CD4-positive, alpha-beta memory T cell (primary cell): ENCODE measurements around the gene CRBN. TPM values are rescaled to one million over a fixed set of nuclear protein-coding genes. Genes with fewer than 3 reads are reported as not detected.
A peak's percentile ranks its signal among the peaks of the same experiment; 100 is the strongest.

Experiments
- CTCF ChIA-PET: fragments of 350-600 bp; sonication (Branson Sonifier 250); formaldehyde crosslinking; loops from one replicate; lab custom pipeline; 2021; ENCODE audit warnings: inconsistent platforms; ENCODE audit not compliant: partially characterized antibody; lab: Charles Lee
- POLR2A ChIA-PET: fragments of 350-600 bp; sonication (Branson Sonifier 250); formaldehyde crosslinking; loops from one replicate; lab custom pipeline; 2021; ENCODE audit not compliant: partially characterized antibody; lab: Charles Lee
- DNase-seq, 5 donors: peaks; one replicate each; pipeline versions ENCODE4 v3.0.0 to v3.0.0-alpha.2; 2020 to 2022; ENCODE audit warnings: mixed read lengths in 1 of 5
- H3K27ac ChIP-seq: one replicate; pipeline ENCODE4 v1.7.0; 2013; ENCODE audit warnings: low read depth, low read length
- H3K27me3 ChIP-seq: 2 replicates; pipeline ENCODE4 v1.7.0; 2013; ENCODE audit warnings: mild to moderate bottlenecking, low read length, moderate library complexity; ENCODE audit not compliant: insufficient read depth
- H3K36me3 ChIP-seq: 2 replicates; pipeline ENCODE4 v1.7.0; 2013; ENCODE audit warnings: mild to moderate bottlenecking, low read length, moderate library complexity; ENCODE audit not compliant: insufficient read depth
- H3K4me1 ChIP-seq: 2 replicates; pipeline ENCODE4 v1.7.0; 2013; ENCODE audit warnings: mild to moderate bottlenecking, low read length, moderate library complexity; ENCODE audit not compliant: insufficient read depth
- H3K4me3 ChIP-seq, 2 donors: one replicate each; pipeline ENCODE4 v1.7.0; 2013; ENCODE audit warnings: low read length in 2 of 2, mild to moderate bottlenecking in 1 of 2
- H3K9me3 ChIP-seq, 2 donors: one replicate each; pipeline ENCODE4 v1.7.0; 2013; ENCODE audit warnings: low read length in 2 of 2, control low read depth in 1 of 2; ENCODE audit not compliant: control insufficient read depth in 1 of 2
- H3K27ac Mint-ChIP-seq, 7 donors: one replicate each; pipeline ENCODE4 v1.8.0; 2020 to 2021; ENCODE audit warnings: mixed read lengths in 7 of 7, mild to moderate bottlenecking in 6 of 7, inconsistent platforms in 3 of 7, moderate library complexity in 3 of 7
- H3K27me3 Mint-ChIP-seq, 2 donors: one replicate each; pipeline ENCODE4 v1.8.0; 2020 to 2021; ENCODE audit warnings: mixed read lengths in 2 of 2
- H3K36me3 Mint-ChIP-seq, 2 donors: one replicate each; pipeline ENCODE4 v1.8.0; 2020 to 2021; ENCODE audit warnings: mixed read lengths in 2 of 2, inconsistent platforms in 1 of 2, mild to moderate bottlenecking in 1 of 2
- H3K4me1 Mint-ChIP-seq, 4 donors: one replicate each; pipeline ENCODE4 v1.8.0; 2020 to 2021; ENCODE audit warnings: mixed read lengths in 4 of 4, mild to moderate bottlenecking in 1 of 4
- H3K4me3 Mint-ChIP-seq, 8 donors: one replicate each; pipeline ENCODE4 v1.8.0; 2020 to 2021; ENCODE audit warnings: mixed read lengths in 8 of 8, mild to moderate bottlenecking in 7 of 8, moderate library complexity in 6 of 8, inconsistent platforms in 3 of 8
- H3K9me3 Mint-ChIP-seq, 8 donors: one replicate each; pipeline ENCODE4 v1.8.0; 2020 to 2021; ENCODE audit warnings: mixed read lengths in 8 of 8, mild to moderate bottlenecking in 5 of 8, inconsistent platforms in 3 of 8, moderate library complexity in 1 of 8
- intact Hi-C: fragments of 100-400 bp; cut with micrococcal nuclease; formaldehyde crosslinking; loops from one replicate; pipeline ENCODE4 v1.15.1; 2023
- polyA plus RNA-seq, 2 donors: library from polyadenylated mRNA; unstranded; fragments of 300-500 nt; fragmentation: Illumina TruSeq; gene quantifications; one replicate each; pipeline ENCODE4 v1.2.3, GENCODE V29; 2021
- total RNA-seq, 2 experiments: library from RNA; stranded (reverse); gene quantifications; one replicate each; pipeline ENCODE4 v1.2.3, GENCODE V29; 2021

CRBN gene
- total and polyA plus RNA-seq, 4 experiments from 2014 or later: 150 to 235 (median 178) TPM

- no peak for DNase-seq
- Mint-ChIP-seq H3K36me3 (peaks cover 0 to 3% of the 10 kb centered on the region in 2 donors), H3K4me1 (peaks cover 16 to 32% (median 26%) of the 10 kb centered on the region in 4 donors), H3K4me3 (peak overlapping the region in 4 of 8 donors; percentile 31 to 68 (median 48)), H3K27me3 (peaks cover 0 to 8% of the 10 kb centered on the region in 2 donors), H3K27ac (no peak overlapping the region), H3K9me3 (peaks cover 0 to 3% (median 0%) of the 10 kb centered on the region in 8 donors)
- CTCF ChIA-PET: no interaction called here
- Histone ChIP-seq H3K4me3 (no peak overlapping the region), H3K27ac (no peak overlapping the region), H3K27me3 (no peaks in the 10 kb centered on the region), H3K4me1 (peaks cover 14% of the 10 kb centered on the region), H3K36me3 (no peaks in the 10 kb centered on the region), H3K9me3 (no peaks in the 10 kb centered on the region)
- intact Hi-C loops: no loop called here
- POLR2A ChIA-PET: no interaction called here
These were observed 71.6 kb downstream of the CRBN start for GRCh38 chr3:3107858-3108257.

GRCh38 chr3:3107181-3107580, 72.3 kb downstream of the CRBN start:
- peaks cover 0 to 3% of the 10 kb centered on the region in 2 donors for H3K36me3 Mint-ChIP-seq
- Histone ChIP-seq H3K36me3 (no peaks in the 10 kb centered on the region), H3K4me3 (no peak overlapping the region), H3K4me1 (peaks cover 14% of the 10 kb centered on the region), H3K27me3 (no peaks in the 10 kb centered on the region), H3K9me3 (no peaks in the 10 kb centered on the region), H3K27ac (no peak overlapping the region)
- DNase-seq: no peak
- peak overlapping the region in 3 of 7 donors; percentile 1 to 56 (median 26) for H3K27ac Mint-ChIP-seq
- peaks cover 0 to 8% of the 10 kb centered on the region in 2 donors for H3K27me3 Mint-ChIP-seq
- intact Hi-C loops: no loop called here
- H3K4me3 Mint-ChIP-seq: peak overlapping the region in 2 of 8 donors; percentile 1 to 43
- POLR2A ChIA-PET: no interaction called here
- peaks cover 0 to 3% (median 0%) of the 10 kb centered on the region in 8 donors for H3K9me3 Mint-ChIP-seq
- H3K4me1 Mint-ChIP-seq: peaks cover 16 to 32% (median 26%) of the 10 kb centered on the region in 4 donors
- CTCF ChIA-PET: no interaction called here

GRCh38 chr3:3105815-3106214, 73.7 kb downstream of the CRBN start:
- no peak for DNase-seq
- Histone ChIP-seq H3K27me3 (no peaks in the 10 kb centered on the region), H3K4me1 (peaks cover 12% of the 10 kb centered on the region), H3K27ac (no peak overlapping the region), H3K9me3 (no peaks in the 10 kb centered on the region), H3K4me3 (no peak overlapping the region), H3K36me3 (no peaks in the 10 kb centered on the region)
- Mint-ChIP-seq H3K9me3 (peaks cover 0 to 3% (median 0%) of the 10 kb centered on the region in 8 donors), H3K27ac (peak overlapping the region in 2 of 7 donors; percentile 43 to 65), H3K36me3 (peaks cover 0 to 3% of the 10 kb centered on the region in 2 donors), H3K27me3 (peaks cover 0 to 8% of the 10 kb centered on the region in 2 donors), H3K4me1 (peaks cover 12 to 25% (median 21%) of the 10 kb centered on the region in 4 donors), H3K4me3 (no peak overlapping the region)
- ChIA-PET POLR2A (no interaction called here), CTCF (interaction anchor here (0.9 kb wide), 1 partner anchor 21 kb away, joined by 3 read pairs; the partner anchor contains the start of gene TRNT1)
- intact Hi-C loops: no loop called here

GRCh38 chr3:3105246-3105645, 74.2 kb downstream of the CRBN start:
- peaks cover 6% of the 10 kb centered on the region for H3K4me1 ChIP-seq
- H3K4me3 ChIP-seq: no peak overlapping the region
- H3K27me3 ChIP-seq: no peaks in the 10 kb centered on the region
- CTCF ChIA-PET: interaction anchor here (0.9 kb wide), 1 partner anchor 21 kb away, joined by 3 read pairs; the partner anchor contains the start of gene TRNT1
- Mint-ChIP-seq H3K4me3 (no peak overlapping the region), H3K9me3 (peaks cover 0 to 3% (median 0%) of the 10 kb centered on the region in 8 donors), H3K27me3 (peaks cover 0 to 8% of the 10 kb centered on the region in 2 donors), H3K27ac (no peak overlapping the region), H3K36me3 (peaks cover 0 to 3% of the 10 kb centered on the region in 2 donors), H3K4me1 (peaks cover 7 to 19% (median 16%) of the 10 kb centered on the region in 4 donors)
- H3K9me3 ChIP-seq: no peaks in the 10 kb centered on the region
- H3K27ac ChIP-seq: no peak overlapping the region
- H3K36me3 ChIP-seq: no peaks in the 10 kb centered on the region
- no peak for DNase-seq
- POLR2A ChIA-PET: no interaction called here
- intact Hi-C loops: no loop called here

- peaks cover 0 to 8% of the 10 kb centered on the region in 2 donors for H3K27me3 Mint-ChIP-seq
These were observed 76.7 kb downstream of the CRBN start for GRCh38 chr3:3102751-3103150.

GRCh38 chr3:3101660-3102458, 77.6 kb downstream of the CRBN start:
- no peaks in the 10 kb centered on the region for H3K9me3 ChIP-seq
- H3K4me3 Mint-ChIP-seq: no peak overlapping the region
- H3K4me3 ChIP-seq: no peak overlapping the region
- no peaks in the 10 kb centered on the region for H3K4me1 ChIP-seq
- peaks cover 0 to 2% (median 0%) of the 10 kb centered on the region in 4 donors for H3K4me1 Mint-ChIP-seq
- peaks cover 0 to 3% of the 10 kb centered on the region in 2 donors for H3K36me3 Mint-ChIP-seq
- ChIA-PET CTCF (no interaction called here), POLR2A (no interaction called here)
- peak overlapping the region in 1 of 7 donors; percentile 25 for H3K27ac Mint-ChIP-seq
- no peaks in the 10 kb centered on the region for H3K9me3 Mint-ChIP-seq
- intact Hi-C loops: no loop called here
- peaks cover 0 to 8% of the 10 kb centered on the region in 2 donors for H3K27me3 Mint-ChIP-seq
- DNase-seq: no peak
- H3K27me3 ChIP-seq: no peaks in the 10 kb centered on the region
- no peak overlapping the region for H3K27ac ChIP-seq
- no peaks in the 10 kb centered on the region for H3K36me3 ChIP-seq

More at GRCh38 chr3:3102751-3103150, 76.7 kb downstream of the CRBN start:
- Histone ChIP-seq H3K36me3 (no peaks in the 10 kb centered on the region), H3K27me3 (no peaks in the 10 kb centered on the region), H3K4me1 (no peaks in the 10 kb centered on the region), H3K9me3 (no peaks in the 10 kb centered on the region), H3K27ac (no peak overlapping the region), H3K4me3 (no peak overlapping the region)
- H3K36me3 Mint-ChIP-seq: peaks cover 0 to 3% of the 10 kb centered on the region in 2 donors
- no peak for DNase-seq
- intact Hi-C loops: no loop called here
- H3K4me3 Mint-ChIP-seq: no peak overlapping the region
- ChIA-PET POLR2A (no interaction called here), CTCF (interaction anchor here (1.5 kb wide), 1 partner anchor 98 kb away, joined by 4 read pairs; no protein-coding TSS in a partner anchor)
- no peaks in the 10 kb centered on the region for H3K9me3 Mint-ChIP-seq
- peaks cover 0 to 5% (median 0%) of the 10 kb centered on the region in 4 donors for H3K4me1 Mint-ChIP-seq
- H3K27ac Mint-ChIP-seq: no peak overlapping the region
